Neural crest cell (in vitro differentiated cells): Measurements from ENCODE around the gene S1PR1. TPM values are rescaled to one million over a fixed set of nuclear protein-coding genes. Genes with fewer than 3 reads are reported as not detected.

Experiments
- DNase-seq: peaks from one replicate; pipeline ENCODE4 v3.0.0; 2021; ENCODE audit warnings: low read depth, mixed read lengths, low spot score
- H3K27ac Mint-ChIP-seq: one replicate; pipeline ENCODE4 v1.8.0; 2021; ENCODE audit warnings: mild to moderate bottlenecking, mixed read lengths; ENCODE audit not compliant: unreplicated experiment
- H3K27me3 Mint-ChIP-seq: 2 replicates; pipeline ENCODE4 v1.8.0; 2021; ENCODE audit warnings: low read depth, mild to moderate bottlenecking, mixed read lengths
- H3K36me3 Mint-ChIP-seq: 2 replicates; pipeline ENCODE4 v1.8.0; 2021; ENCODE audit warnings: low read depth, mild to moderate bottlenecking, mixed read lengths
- H3K4me1 Mint-ChIP-seq: 2 replicates; pipeline ENCODE4 v1.8.0; 2021; ENCODE audit warnings: mixed read lengths
- H3K4me3 Mint-ChIP-seq: one replicate; pipeline ENCODE4 v1.8.0; 2021; ENCODE audit warnings: mild to moderate bottlenecking, mixed read lengths
- H3K9me3 Mint-ChIP-seq: 2 replicates; pipeline ENCODE4 v1.8.0; 2021; ENCODE audit warnings: mixed read lengths
- CTCF ChIP-seq: fragments of 200-600 bp; sonication (generic); conservative IDR thresholded peaks from 2 replicates; pipeline ENCODE4 v1.5.0; 2021; ENCODE audit warnings: antibody characterized with exemption, mild to moderate bottlenecking
- total RNA-seq: library from RNA; stranded (reverse); gene quantifications from 2 replicates; pipeline ENCODE4 v1.2.1, GENCODE V29; 2021

The S1PR1 gene
- total RNA-seq, 1 donor from 2014 or later: 21.6 TPM

- Mint-ChIP-seq H3K36me3 (no peaks in the 10 kb centered on the region), H3K4me1 (peaks cover 23% of the 10 kb centered on the region), H3K4me3 (no peak overlapping the region), H3K27me3 (no peaks in the 10 kb centered on the region), H3K9me3 (no peaks in the 10 kb centered on the region), H3K27ac (no peak overlapping the region)
- no peak for TF ChIP-seq CTCF
- DNase-seq: no peak
These were observed 25.2 kb downstream of the S1PR1 start for GRCh38 chr1:101262060-101262459.

GRCh38 chr1:101262630-101263348 lies 26.0 kb downstream of the S1PR1 start:
- no peak for TF ChIP-seq CTCF
- Mint-ChIP-seq H3K27me3 (no peaks in the 10 kb centered on the region), H3K27ac (no peak overlapping the region), H3K4me1 (peaks cover 23% of the 10 kb centered on the region), H3K9me3 (no peaks in the 10 kb centered on the region), H3K36me3 (no peaks in the 10 kb centered on the region), H3K4me3 (no peak overlapping the region)
- no peak for DNase-seq

- Mint-ChIP-seq H3K4me1 (peaks cover 23% of the 10 kb centered on the region), H3K36me3 (no peaks in the 10 kb centered on the region), H3K9me3 (no peaks in the 10 kb centered on the region), H3K4me3 (no peak overlapping the region), H3K27me3 (no peaks in the 10 kb centered on the region), H3K27ac (no peak overlapping the region)
- TF ChIP-seq CTCF: no peak
- no peak for DNase-seq
These were observed 27.9 kb downstream of the S1PR1 start for GRCh38 chr1:101264697-101265096.

- Mint-ChIP-seq H3K9me3 (peaks cover 2% of the 10 kb centered on the region), H3K27ac (no peak overlapping the region), H3K27me3 (no peaks in the 10 kb centered on the region), H3K4me3 (no peak overlapping the region), H3K4me1 (peaks cover 17% of the 10 kb centered on the region), H3K36me3 (no peaks in the 10 kb centered on the region)
- TF ChIP-seq CTCF: no peak
- DNase-seq: no peak
These were observed 28.9 kb downstream of the S1PR1 start for GRCh38 chr1:101265684-101266083.

- DNase-seq: no peak
- Mint-ChIP-seq H3K9me3 (peaks cover 6% of the 10 kb centered on the region), H3K27me3 (no peaks in the 10 kb centered on the region), H3K27ac (no peak overlapping the region), H3K36me3 (no peaks in the 10 kb centered on the region), H3K4me1 (peaks cover 9% of the 10 kb centered on the region), H3K4me3 (no peak overlapping the region)
- no peak for TF ChIP-seq CTCF
These were observed 30.3 kb downstream of the S1PR1 start for GRCh38 chr1:101267082-101267481.
